K562 (cell line): ENCODE data around the gene HSD11B2. TPM values are rescaled to one million over a fixed set of nuclear protein-coding genes. Genes with fewer than 3 reads are reported as not detected.
A peak's percentile ranks its signal among the peaks of the same experiment; 100 is the strongest.

Experiments
- BRF1 ChIP-seq: IDR thresholded peaks from 3 replicates; pipeline ENCODE4 v1.6.1; 2011; ENCODE audit warnings: borderline replicate concordance, mild to moderate bottlenecking; ENCODE audit not compliant: insufficient read length; ENCODE audit errors: extremely low read depth
- CHD7 ChIP-seq: fragments of 200-600 bp; sonication (generic); IDR thresholded peaks from one replicate; pipeline ENCODE4 v1.6.1; 2012; ENCODE audit warnings: mild to moderate bottlenecking, low read depth, low read length, inconsistent platforms
- CTCFL ChIP-seq: IDR thresholded peaks from 2 replicates; pipeline ENCODE4 v1.6.1; 2011; ENCODE audit warnings: borderline replicate concordance, low read depth, mild to moderate bottlenecking, moderate library complexity, low read length; ENCODE audit not compliant: insufficient read depth, poor library complexity, severe bottlenecking
- ELF1 ChIP-seq: fragments of 200-800 bp; sonication (Bioruptor generic); IDR thresholded peaks from 2 replicates; pipeline ENCODE4 v1.6.1; 2016; ENCODE audit warnings: missing genetic modification characterization, missing compliant biosample characterization
- NFIX ChIP-seq: fragments of 250-450 bp; sonication (Bioruptor Pico); IDR thresholded peaks from 2 replicates; pipeline ENCODE4 v1.4.0; 2020; ENCODE audit warnings: low read depth, mild to moderate bottlenecking, moderate library complexity
- RNF219 ChIP-seq: fragments of 250-450 bp; sonication (Bioruptor Pico); IDR thresholded peaks from 2 replicates; pipeline ENCODE4 v1.5.0; 2022; ENCODE audit warnings: mild to moderate bottlenecking
- SMARCC2 ChIP-seq: fragments of 450-650 bp; IDR thresholded peaks from 2 replicates; pipeline ENCODE4 v1.6.1; 2017; ENCODE audit warnings: antibody characterized with exemption, moderate library complexity, mild to moderate bottlenecking, low read depth
- SMC3 ChIP-seq: conservative IDR thresholded peaks from 2 replicates; pipeline ENCODE4 v1.6.1; 2011; ENCODE audit warnings: low read depth, low read length, improper control_type of control experiment; ENCODE audit not compliant: insufficient read depth
- ZNF217 ChIP-seq: sonication (generic); formaldehyde crosslinking; IDR thresholded peaks from 2 replicates; pipeline ENCODE4 v1.8.0; 2022; ENCODE audit warnings: mild to moderate bottlenecking, missing genetic modification reagents
- ZNF3 ChIP-seq: fragments of 250-450 bp; sonication (Bioruptor Pico); IDR thresholded peaks from 2 replicates; pipeline ENCODE4 v1.5.0; 2021; ENCODE audit warnings: mild to moderate bottlenecking, moderate library complexity
- ZNF408 ChIP-seq: fragments of 250-450 bp; sonication (Bioruptor Pico); IDR thresholded peaks from 2 replicates; pipeline ENCODE4 v1.4.0; 2020; ENCODE audit warnings: low read depth, mild to moderate bottlenecking, moderate library complexity
- polyA plus RNA-seq, 8 experiments: library from polyadenylated mRNA; depleted of rRNA in 4 of 8; stranded (reverse) in 5 of 8; unstranded in 3 of 8; fragments of >200 nt; fragmentation: Nextera tagmentation in 2 of 8; fragmentation: Illumina TruSeq in 1 of 8; extraction: Ambion mirVana in 2 of 8; extraction: Trizol in 1 of 8; gene quantifications; 2 replicates each; pipeline versions ENCODE4 v1.2.1 to v1.2.3, GENCODE V29; 2011 to 2014; ENCODE audit warnings: inconsistent platforms in 1 of 8, missing spikeins in 1 of 8
- total RNA-seq, 7 experiments: library from RNA; depleted of rRNA in 6 of 7; stranded (reverse); fragments of >200 nt in 6 of 7; fragmentation: Illumina TruSeq in 2 of 7; extraction: Trizol in 2 of 7; gene quantifications; 2 replicates each; pipeline versions ENCODE4 v1.2.1 to v1.2.3, GENCODE V29; 2011 to 2021; ENCODE audit warnings: low replicate concordance in 1 of 7

The HSD11B2 gene
- total and polyA plus RNA-seq, 9 of the 15 experiments (the other 6 are each of a cell fraction or from before 2014, with no cell fraction given) = 0.08 to 2.0 (median 0.79) TPM

GRCh38 chr16:67447508-67448076, 16.7 kb downstream of the HSD11B2 start (continued):
- TF ChIP-seq ZNF408 (CRISPR knock-in tag) (no peak), ZNF3 (no peak), NFIX (CRISPR knock-in tag) (no peak), SMC3 (peak; percentile 65), CHD7 (no peak), SMARCC2 (no peak), ELF1 (tag) (no peak), ZNF217 (no peak), RNF219 (CRISPR knock-in tag) (no peak), CTCFL (peak; percentile 69), BRF1 (no peak)
